ENCODE data around the gene CDK3.
"Not testable (repeated sequence)": the region's sequence is repeated elsewhere in the genome, so short reads cannot be mapped to it uniquely, and the experiment has no call there.

Gene CDK3

DNA sequence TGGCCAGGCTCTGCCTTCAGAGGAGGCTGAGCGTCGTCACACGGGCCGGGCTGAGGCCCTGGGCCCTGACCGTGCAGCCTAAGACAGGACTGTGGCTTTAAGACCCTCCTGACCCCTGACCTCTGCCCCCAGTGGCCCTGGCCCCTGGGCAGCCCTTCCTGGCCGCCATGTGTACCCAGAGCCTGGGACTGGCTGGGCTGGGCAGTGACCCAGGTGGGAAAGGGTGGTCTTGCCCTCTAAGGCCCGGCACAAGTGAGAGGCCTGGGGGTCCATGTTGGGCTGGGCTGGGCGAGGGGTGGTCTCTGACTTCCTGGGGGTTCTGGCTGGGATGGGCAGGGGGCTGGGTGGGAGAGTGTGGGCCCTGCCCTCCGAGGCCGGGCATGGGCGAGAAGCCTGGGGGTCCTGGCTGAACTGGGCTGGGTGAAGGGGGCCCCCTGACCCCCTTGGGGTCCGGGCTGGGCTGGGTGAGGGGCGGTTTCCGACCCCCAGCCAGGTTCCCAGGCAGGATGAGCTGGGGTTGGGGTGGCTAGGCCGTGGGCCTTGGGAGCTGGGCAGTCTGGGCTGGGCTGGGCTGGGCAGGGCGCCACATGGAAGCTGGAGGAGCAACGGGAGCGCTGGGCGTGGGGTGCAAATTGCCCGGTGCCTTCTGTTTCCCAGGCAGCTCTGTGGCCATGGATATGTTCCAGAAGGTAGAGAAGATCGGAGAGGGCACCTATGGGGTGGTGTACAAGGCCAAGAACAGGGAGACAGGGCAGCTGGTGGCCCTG lies at the start of gene CDK3:
Gene CDK3, plus strand, starts transcription at position 101 of the 767 bp plus-strand sequence. Its CDS starts 571 bp downstream, at position 672.
- DNase-seq, result no peak

DNA sequence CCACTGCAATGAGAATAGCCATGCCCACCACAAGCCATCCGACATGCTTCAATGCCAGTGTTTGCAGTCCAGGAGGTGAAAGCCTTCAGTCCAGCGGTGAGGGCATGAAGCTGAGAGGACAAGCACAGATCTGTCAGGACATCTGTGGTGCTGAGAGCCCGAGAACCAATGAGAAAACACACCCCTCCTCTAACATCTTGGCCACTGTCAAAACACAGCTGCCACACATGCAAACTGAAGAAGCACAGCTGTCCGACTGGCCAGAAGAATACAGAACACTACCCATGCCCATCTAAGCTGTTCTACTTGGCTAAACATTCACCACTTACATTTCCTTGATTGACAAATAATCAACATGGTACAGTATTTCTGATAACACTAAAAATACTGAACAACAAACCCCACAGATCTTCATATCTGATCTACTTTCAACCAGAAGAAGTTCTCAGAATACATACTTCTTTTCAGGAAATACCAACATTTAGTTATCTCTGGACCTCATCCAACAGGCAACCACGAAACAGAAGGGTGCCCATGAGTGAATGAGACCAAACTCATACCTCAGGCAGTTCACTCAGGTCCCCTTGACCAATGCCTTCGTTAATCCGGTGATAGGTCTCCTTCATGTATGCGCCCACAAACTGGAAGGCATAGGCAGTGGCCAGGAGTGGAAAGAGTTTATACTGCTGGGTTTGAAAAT lies 49.6 kb upstream of the CDK3 start:
- peak in 9 of 56 donors; percentile 1 to 22 (median 4) for DNase-seq

DNA sequence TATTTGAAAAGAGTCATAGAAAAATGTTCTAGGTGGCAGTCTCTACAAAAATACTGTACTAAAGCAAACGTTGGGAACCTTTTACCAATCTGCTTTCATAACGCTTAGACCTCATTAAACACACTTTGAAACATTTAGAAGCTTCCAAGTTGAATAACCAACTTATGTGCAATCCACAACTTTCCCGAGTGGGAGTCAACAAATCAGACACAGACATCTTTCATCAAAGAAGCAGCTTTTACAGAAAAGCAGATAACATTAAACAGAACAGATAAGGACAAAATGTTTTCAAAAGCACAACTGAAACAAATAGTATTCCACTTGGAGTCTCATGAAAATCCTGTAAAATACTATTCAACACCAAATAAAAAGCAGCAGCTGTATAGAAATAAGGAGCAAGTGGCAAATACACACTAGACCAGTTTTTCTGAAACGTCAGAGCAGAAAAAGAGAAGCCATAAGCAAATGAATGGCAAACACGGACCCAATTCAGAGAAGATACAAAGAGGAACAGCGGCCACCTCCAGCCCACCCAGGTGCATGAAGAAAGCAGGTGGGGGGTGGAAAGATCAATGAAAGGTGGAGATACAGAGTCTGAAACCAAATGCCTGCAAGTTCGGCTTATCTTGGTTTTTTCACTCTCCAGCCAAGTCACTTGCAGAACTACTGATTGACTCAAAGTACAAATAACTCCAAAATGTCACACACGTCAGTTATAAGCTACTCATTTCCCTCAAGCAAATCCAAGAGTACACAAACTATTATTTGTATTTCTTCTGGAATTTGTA lies 41.4 kb upstream of the CDK3 start:
- DNase-seq, result no peak

DNA sequence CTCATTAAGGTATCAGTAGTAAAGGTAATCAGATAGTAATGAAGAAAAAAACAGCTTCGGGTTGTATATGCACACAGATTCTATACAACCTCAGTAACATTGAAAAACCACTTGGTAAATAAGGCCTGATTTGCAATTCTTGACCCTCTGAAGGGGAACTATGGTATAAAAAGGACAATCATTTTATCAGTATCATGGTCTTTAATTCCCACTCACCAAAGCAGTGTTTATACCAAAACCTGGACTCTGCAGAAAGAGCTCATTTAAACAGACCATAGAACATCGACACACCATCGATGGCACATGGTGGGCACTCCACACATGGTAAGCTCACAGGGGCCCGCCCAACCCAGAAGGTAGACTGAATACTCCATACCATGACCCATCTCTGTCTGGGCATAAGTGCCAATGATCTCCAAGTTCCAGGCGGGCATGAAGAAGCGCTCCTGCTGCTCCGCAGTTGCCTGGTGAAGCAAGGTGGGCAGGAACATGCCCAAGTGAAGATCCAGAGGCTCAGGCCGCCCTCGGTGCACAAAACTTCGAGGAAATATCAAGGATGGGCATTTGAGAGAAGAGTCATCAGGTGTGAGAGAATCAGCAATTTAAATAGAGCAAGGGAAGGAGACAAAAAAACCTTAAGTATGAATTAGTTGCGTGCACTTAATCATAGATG lies 40.7 kb upstream of the CDK3 start:
- DNase-seq, result no peak

DNA sequence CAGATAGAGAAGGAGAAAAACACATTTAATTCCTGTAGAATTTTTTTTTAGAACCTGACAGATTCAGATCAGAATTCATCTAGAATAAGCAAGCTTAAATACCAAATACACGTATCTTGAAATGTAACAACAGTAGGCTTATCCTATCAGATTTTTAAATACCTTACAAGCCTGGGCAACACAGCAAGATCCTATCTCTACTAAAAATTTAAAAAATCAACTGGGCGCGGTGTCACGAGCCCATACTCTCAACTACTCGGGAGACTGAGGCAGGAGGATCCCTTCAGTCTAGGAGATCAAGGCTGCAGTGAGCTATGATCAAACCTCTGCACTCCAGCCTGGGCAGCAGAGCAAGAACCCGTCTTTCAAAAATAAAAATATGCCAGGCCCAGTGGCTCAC lies 35.2 kb upstream of the CDK3 start:
- DNase-seq, result no peak

DNA sequence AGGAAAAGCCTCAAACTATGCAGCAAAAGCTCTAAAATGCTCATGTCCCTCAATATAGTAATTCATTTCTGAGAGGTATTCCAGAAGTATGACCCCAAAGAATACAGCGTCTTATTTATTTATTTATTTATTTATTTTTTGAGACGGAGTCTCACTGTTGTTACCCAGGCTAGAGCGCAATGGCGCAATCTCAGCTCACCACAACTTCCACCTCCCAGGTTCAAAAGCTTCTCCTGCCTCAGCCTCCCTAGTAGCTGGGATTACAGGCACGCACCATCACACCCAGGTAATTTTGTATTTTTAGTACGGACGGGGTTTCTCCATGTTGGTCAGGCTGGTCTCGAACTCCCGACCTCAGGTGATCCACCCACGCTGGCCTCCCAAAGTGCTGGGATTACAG lies 31.6 kb upstream of the CDK3 start:
- DNase-seq, result not testable (repeated sequence)

DNA sequence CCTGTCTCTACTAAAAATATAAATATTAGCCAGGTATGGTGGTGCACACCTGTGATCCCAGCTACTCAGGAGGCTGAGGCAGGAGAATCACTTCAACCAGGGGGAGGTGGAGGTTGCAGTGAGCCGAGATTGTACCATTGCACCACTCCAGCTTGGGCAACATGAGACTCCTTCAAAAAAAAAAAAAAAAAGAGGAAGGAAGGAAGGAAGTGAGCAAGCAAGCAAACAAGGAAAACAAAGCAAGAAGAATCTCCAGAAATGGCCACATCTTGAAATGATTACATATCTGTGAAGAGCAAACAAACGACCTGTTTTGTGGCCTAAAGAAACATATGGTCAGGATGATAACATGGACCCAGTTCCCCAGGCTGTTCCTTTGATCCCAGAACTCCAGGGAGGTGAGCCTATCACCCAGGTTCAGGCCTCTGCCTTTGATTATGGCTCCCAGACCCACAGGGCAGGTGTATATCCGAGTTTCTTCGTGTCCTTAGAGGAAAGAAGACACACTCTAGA lies 30.6 kb upstream of the CDK3 start:
- no peak for DNase-seq

DNA sequence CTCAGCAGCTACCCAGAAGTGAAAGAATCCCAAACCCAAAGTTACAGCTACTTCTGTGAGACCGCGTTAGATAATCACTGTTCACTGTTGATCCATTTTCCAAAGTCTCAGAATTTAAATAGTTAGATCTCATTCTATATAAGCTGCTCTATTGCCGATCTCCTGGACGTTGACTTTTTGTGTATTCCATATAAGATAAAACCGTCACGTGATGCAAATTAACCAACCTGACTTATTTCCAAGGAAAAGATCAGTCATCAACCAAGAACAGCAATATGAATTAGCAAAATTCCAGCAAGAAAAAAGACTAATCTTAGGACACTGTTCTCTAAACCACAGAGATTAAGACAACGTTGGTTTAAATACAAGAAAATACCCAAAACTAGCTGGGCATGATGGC lies 30.0 kb upstream of the CDK3 start:
- DNase-seq, result no peak

DNA sequence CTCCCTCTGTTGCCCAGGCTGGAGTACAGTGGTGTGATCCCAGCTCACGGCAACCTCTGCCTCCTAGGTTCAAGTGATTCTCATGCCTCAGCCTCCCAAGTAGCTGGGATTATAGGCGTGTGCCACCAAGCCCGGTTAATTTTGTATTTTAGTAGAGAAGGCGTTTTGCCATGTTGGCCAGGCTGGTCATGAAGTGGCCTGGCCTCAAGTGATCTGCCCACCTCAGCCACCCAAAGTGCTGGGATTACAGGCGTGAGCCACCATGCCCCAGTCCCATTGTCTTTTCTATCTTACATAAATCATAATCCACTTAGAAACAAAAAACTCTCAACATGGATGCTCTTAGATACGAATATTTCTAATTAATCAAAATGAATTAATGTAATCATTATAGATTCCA lies 25.5 kb upstream of the CDK3 start:
- not testable (repeated sequence) for DNase-seq

DNA sequence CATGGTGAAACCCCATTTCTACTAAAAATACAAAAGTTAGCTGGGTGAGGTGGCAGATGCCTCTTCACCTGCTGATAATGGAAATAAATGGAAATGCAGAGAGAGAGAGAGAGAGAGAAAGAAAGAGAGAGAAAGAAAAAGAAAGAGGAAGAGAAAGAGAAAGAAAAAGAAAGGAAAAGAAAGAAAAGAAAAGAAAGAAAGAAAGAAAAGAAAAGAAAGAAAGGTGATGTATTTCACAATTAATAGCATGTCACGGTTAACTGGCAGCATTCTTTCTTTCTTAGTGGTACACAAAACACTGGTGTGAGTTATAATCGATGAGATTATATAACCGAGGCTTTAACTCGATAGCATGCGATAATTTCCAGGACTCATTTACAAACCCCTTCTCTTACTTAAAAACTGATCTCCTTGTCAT lies 24.9 kb upstream of the CDK3 start:
- DNase-seq, result no peak

DNA sequence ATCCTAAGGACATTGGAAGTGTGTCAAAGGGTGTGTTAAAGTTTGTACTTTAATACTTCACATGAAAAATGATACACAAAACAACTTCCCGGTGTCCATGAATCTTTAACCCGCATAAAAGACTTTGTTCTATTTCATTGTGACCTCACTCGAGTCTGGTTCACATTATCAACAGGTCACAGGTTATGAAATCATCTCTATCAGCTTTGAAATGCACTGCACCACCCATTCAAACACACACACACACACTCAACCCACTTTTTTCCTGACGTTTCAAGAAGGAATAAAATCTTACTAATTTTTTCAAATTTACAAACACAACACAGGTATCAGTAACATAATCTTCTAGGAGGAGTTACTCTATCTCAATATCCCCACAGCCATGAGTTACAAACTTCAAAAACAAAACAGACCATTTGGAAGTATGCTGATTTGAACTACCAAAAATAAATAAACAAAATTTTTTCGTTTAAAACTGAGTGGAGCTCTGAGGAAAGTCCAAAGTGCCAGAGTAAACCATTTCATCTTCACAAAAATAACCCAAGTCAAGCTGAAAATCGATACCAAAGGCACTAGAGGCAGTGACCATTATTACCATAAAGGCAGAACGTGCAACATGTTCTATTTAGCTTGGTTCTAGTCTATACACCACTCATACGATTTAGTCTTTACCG lies 24.3 kb upstream of the CDK3 start:
- no peak for DNase-seq

DNA sequence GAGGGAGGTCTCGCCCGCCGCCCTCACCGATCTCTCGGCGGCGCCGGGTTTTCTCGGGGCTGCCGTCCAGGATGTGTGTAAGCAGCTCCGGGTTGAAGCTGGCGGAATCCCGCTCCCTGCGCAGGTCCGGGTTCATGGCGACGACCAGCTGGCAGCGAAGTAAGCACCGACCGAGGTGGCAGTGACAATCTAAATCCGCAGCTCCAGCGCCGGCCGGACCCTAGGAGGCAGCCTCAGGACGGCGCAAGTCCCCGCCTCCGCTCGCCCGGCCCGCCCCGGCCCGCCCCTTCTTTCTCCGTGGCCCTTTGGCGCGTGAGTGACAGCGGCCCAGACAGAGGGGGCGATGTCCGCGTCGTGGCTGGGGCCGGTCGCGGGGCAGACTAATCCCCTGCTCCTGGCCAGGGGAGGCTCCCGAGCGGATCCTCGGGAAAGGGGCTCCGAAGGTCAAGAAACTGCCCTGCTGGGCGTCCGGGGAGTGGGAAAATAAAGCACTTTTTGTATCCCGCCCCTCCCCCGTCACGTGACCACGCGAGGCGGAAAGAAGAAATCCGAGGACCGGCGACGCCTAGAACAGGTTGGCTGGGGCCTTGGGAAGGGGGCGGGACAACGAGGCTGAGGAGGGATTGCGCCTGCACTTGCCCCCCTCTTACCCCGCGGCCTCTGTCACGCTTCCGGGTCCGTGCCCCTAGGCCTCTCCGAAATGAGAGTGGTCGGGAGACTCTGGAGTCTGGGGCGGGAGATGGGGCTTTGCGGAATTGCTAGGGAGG lies 21.5 kb upstream of the CDK3 start, which contains the start of the genes ACOX1 and TEN1:
Gene ACOX1, minus strand, starts transcription at position 229 of the 767 bp plus-strand sequence. Its CDS starts 93 bp downstream, at position 136.
Gene TEN1, plus strand, starts transcription at position 303 of the 767 bp plus-strand sequence. CDS start 6,953 bp downstream, outside the sequence.
- DNase-seq, result peak; percentile 57 to 99 (median 96)

DNA sequence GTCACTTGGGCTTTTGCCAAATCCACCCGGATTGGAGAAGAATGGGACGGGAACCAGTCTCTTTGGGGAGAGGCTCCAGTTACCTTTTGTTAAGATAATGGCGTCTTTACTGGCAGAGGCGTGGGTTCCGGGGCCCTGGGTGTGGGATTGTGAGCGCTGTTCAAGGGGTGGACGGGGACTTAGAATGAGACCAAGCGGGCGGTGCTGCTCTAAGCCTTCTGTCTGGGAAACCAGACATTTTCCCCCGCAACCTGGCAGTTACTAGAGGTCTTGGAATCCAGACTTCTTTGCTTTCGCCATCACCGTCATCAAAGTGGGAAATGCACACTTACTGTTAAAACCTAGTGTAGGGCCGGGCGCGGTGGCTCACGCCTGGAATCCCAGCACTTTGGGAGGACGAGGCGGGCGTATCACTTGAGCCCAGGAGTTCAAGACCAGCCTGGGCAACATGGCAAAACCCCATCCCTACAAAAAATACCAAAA lies 20.9 kb upstream of the CDK3 start:
- peak in 3 of 56 donors; percentile 48 to 54 (median 52) for DNase-seq

DNA sequence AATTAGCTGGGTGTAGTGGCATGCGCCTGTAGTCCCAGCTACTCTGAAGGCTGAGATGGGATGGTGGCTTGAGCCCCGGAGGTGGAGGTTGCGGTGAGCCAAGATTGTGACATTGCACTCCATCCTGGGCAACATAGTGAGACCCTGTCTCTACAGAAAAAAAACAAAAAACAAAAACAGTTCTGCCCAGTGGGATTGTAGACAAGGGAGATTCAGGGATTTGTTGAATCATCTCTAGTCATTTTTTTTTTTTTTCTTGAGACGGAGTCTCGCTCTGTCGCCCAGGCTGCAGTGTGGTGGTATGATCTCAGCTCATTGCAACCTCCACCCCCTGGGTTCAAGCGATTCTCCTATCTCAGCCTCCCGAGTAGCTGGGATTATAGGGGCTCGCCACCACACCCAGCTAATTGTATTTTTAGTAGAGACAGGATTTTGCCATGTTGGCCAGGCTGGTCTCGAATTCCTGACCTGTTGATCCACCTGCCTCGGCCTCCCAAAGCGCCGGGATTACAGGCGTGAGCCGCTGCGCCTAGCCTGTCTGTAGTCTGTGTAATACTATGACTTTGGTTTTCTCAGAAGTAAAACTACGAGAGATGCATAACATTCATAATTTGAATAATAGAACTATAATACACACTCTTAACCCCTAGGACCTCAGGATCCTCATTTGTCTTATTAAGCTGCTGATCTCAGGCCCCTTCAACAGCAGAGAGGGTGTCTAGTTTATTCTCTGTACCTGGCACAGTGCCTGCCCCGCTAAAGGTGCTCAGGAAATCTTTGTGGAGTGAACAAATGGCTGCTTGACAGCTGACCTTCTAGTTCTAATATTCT lies 20.3 kb upstream of the CDK3 start:
- no peak for DNase-seq

DNA sequence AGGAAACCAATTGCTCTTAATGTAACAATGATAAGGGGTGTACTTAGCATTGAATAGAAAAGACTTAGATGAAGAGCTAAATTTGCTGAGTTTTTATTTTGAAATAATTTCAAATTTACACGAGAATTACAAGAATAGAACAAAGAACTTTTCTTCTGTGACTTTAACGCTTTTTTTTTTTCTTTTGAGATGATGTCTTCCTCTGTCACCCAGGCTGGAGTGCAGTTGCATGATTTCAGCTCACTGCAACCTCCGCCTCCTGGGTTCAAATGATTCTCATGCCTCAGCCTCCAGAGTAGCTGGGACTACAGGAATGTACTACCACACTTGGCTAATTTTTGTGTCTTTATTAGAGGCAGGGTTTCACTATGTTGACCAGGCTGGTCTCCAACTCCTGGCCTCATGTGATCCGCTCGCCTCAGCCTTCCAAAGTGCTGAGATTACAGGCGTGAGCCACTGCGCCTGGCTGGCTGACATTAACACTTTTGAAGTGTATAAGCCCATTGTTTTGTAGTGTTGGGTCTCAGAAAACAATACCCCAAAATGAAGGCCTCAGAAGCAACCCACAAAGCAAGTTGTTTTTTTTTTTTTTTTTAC lies 19.5 kb upstream of the CDK3 start:
- DNase-seq, result no peak

DNA sequence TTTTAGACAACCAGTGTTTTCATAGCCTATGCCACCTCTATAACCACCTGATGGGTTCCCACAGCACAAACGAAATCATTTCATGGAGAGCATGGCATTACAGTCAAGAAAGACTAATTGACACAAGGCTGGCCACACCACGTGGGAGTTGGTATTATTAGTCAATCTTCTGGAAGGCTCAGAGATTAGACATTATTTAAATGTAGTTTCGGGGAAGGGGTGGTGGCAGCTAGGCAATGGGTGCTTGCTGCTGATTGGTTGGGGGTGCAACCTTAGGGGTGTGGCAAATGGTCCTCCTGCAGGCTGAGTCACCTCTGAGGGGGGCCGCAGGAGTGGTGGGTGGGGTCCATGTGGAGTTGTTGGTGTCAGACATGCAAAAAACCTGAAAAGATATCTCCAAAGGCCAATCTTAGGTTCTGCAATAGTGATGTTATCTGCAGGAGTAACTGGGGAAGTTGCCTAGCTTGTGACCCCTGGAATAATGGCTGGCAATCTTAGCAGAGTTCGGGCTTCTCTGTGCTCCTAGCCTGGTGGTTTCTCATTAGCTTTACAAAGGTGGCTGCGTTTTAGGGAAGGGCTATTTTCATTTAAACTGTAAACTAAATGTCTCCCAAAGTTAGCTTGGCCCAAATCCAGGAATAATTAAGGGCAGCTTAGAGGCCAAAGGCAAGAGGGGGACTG lies 17.0 kb upstream of the CDK3 start:
- no peak for DNase-seq

DNA sequence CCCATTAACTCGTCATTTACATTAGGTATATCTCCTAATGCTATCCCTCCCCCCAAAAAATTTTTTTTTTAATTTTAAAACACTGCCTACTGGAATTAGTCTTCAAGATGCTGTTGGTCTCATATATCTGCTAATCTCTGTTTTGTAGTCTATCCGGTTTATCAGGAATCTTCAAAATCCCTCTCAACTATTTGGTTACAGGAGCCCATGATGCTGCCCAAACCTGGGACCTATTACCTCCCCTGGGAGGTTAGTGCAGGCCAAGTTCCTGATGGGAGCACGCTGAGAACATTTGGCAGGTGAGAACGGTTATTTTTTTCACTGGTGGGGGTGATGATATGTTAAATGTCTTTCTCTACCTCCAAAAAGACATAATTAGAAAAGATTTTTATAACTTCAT lies 14.7 kb upstream of the CDK3 start:
- DNase-seq, result no peak

Measured in nucleus accumbens (tissue), 56 donors.